ENCODE data around the gene APOM. TPM values are rescaled to one million over a fixed set of nuclear protein-coding genes. Genes with fewer than 3 reads are reported as not detected.

Gene APOM
- total RNA-seq, 1 experiment from 2014 or later, result 2.6 TPM

GRCh38 chr6:31614075-31614619 lies 41.5 kb upstream of the APOM start:
- intact Hi-C loops (cut with micrococcal nuclease; ENCODE audit: unreplicated experiment), result no loop called here
- H3K36me3 Mint-ChIP-seq (ENCODE audit: insufficient read depth, unreplicated experiment), result no peaks in the 10 kb centered on the region
- TF ChIP-seq CTCF (IDR thresholded peaks at IDR 0.05; ENCODE audit: unreplicated experiment), result no peak
- no peak overlapping the region for H3K4me3 Mint-ChIP-seq (ENCODE audit: low read depth, unreplicated experiment)
- no TSS peak for BruUV-seq (replicated peaks)
- CTCF ChIA-PET, result interaction anchor here (1.1 kb wide), 1 partner anchor 16 kb away, joined by 4 read pairs; no protein-coding TSS in a partner anchor
- no peaks in the 10 kb centered on the region for H3K4me1 Mint-ChIP-seq (ENCODE audit: low read depth, unreplicated experiment)
- no peak for DNase-seq
- H3K27ac Mint-ChIP-seq (ENCODE audit: unreplicated experiment), result no peak overlapping the region
- H3K27me3 Mint-ChIP-seq (ENCODE audit: unreplicated experiment), result peaks cover 53% of the 10 kb centered on the region
- no peaks in the 10 kb centered on the region for H3K9me3 Mint-ChIP-seq (ENCODE audit: low read depth, unreplicated experiment)

DNA sequence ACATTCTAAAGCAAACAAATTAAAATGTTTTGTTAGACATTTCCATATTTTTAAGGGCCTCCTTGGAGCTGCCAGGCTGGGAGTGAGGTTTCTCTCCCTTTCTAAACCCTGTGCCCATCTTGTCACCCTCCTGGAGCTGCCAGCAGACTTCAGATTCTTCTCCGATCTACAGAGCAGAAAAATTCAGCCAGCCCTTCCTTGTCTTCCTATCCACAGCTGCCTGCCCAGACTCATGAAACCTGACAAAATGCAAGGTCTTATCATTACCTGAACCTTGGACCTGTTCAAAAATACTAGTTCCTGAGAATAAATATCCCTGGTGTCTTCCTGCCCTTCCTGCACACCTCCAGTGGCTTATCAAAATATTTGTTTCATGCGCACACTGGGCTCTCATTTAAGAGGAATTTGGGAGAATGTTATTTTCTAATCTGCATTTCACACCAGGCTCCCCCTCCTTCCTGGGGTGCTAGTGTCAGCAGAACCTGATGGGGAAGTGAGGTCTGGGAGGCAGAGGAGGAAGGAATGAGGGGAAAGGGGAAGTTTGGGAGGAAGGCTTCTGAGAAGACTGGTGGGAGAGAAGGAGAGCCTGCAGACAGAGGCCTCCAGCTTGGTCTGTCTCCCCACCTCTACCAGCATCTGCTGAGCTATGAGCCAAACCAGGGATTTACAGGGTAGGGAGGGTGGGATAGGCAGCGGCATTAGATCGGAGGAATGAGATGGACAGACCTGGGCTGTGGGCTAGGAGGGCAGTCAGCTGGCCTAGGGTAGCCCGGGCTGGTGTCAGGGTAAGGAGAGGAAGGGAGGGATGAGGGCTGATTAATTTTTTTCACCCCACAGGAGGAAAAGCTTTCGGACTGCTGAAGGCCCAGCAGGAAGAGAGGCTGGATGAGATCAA lies 40.8 kb upstream of the APOM start, which contains the start of gene AIF1:
AIF1 (plus strand) TSS at position 551 of the 895 bp plus-strand sequence; CDS start at position 647, 96 bp downstream.
- CTCF ChIA-PET, result interaction anchor here (1.1 kb wide), 1 partner anchor 16 kb away, joined by 4 read pairs; no protein-coding TSS in a partner anchor
- intact Hi-C loops (cut with micrococcal nuclease; ENCODE audit: unreplicated experiment), result no loop called here
- Mint-ChIP-seq H3K4me1 (ENCODE audit: low read depth, unreplicated experiment) (no peaks in the 10 kb centered on the region), H3K36me3 (ENCODE audit: insufficient read depth, unreplicated experiment) (peaks cover 2% of the 10 kb centered on the region), H3K27me3 (ENCODE audit: unreplicated experiment) (peaks cover 51% of the 10 kb centered on the region), H3K27ac (ENCODE audit: unreplicated experiment) (no peak within 1 kb of the TSS), H3K9me3 (ENCODE audit: low read depth, unreplicated experiment) (no peaks in the 10 kb centered on the region), H3K4me3 (ENCODE audit: low read depth, unreplicated experiment) (no peak within 1 kb of the TSS)
- DNase-seq, result no peak
- TF ChIP-seq CTCF (IDR thresholded peaks at IDR 0.05; ENCODE audit: unreplicated experiment), result no peak
- no TSS peak for BruUV-seq (replicated peaks)

- H3K27ac Mint-ChIP-seq (ENCODE audit: unreplicated experiment), result no peak overlapping the region
- H3K9me3 Mint-ChIP-seq (ENCODE audit: low read depth, unreplicated experiment), result no peaks in the 10 kb centered on the region
- no peaks in the 10 kb centered on the region for H3K4me1 Mint-ChIP-seq (ENCODE audit: low read depth, unreplicated experiment)
- DNase-seq, result no peak
- H3K4me3 Mint-ChIP-seq (ENCODE audit: low read depth, unreplicated experiment), result no peak overlapping the region
- TF ChIP-seq CTCF (IDR thresholded peaks at IDR 0.05; ENCODE audit: unreplicated experiment), result no peak
- BruUV-seq (replicated peaks), result no TSS peak
- intact Hi-C loops (cut with micrococcal nuclease; ENCODE audit: unreplicated experiment), result no loop called here
- peaks cover 10% of the 10 kb centered on the region for H3K36me3 Mint-ChIP-seq (ENCODE audit: insufficient read depth, unreplicated experiment)
- CTCF ChIA-PET, result no interaction called here
- peaks cover 43% of the 10 kb centered on the region for H3K27me3 Mint-ChIP-seq (ENCODE audit: unreplicated experiment)
Observed at GRCh38 chr6:31615748-31616147, 39.9 kb upstream of the APOM start.

GRCh38 chr6:31617010-31617409 lies 38.7 kb upstream of the APOM start:
- BruUV-seq (replicated peaks), result no TSS peak
- peaks cover 32% of the 10 kb centered on the region for H3K27me3 Mint-ChIP-seq (ENCODE audit: unreplicated experiment)
- no peak overlapping the region for H3K27ac Mint-ChIP-seq (ENCODE audit: unreplicated experiment)
- H3K36me3 Mint-ChIP-seq (ENCODE audit: insufficient read depth, unreplicated experiment), result peaks cover 23% of the 10 kb centered on the region
- intact Hi-C loops (cut with micrococcal nuclease; ENCODE audit: unreplicated experiment), result no loop called here
- CTCF ChIA-PET, result no interaction called here
- DNase-seq, result no peak
- peaks cover 4% of the 10 kb centered on the region for H3K4me1 Mint-ChIP-seq (ENCODE audit: low read depth, unreplicated experiment)
- no peaks in the 10 kb centered on the region for H3K9me3 Mint-ChIP-seq (ENCODE audit: low read depth, unreplicated experiment)
- no peak overlapping the region for H3K4me3 Mint-ChIP-seq (ENCODE audit: low read depth, unreplicated experiment)
- no peak for TF ChIP-seq CTCF (IDR thresholded peaks at IDR 0.05; ENCODE audit: unreplicated experiment)

All from Calu3 (cell line).